Activated T-cell treated with anti-CD3 and anti-CD28 coated beads, Interleukin-2, amount 50 U/mL, for 72 hours (primary cell): ENCODE results near the gene HDX. TPM values are rescaled to one million over a fixed set of nuclear protein-coding genes. Genes with fewer than 3 reads are reported as not detected.

Experiments used
- ATAC-seq, 2 donors: fragments of 150-1000 bp; cut with Tn5 transposase; replicated peaks in 1 of 2; 2 replicates each; pipeline ENCODE4 v1.10.0; 2021; ENCODE audit warnings: moderate library complexity in 2 of 2, mild to moderate bottlenecking in 1 of 2
- DNase-seq, 2 donors: peaks; one replicate each; pipeline ENCODE4 v3.0.0; 2021 to 2022; ENCODE audit warnings: mixed read lengths in 1 of 2
- H3K27ac Mint-ChIP-seq: one replicate; pipeline ENCODE4 v1.8.0; 2022; ENCODE audit warnings: mild to moderate bottlenecking, moderate library complexity, mixed read lengths
- H3K27me3 Mint-ChIP-seq: one replicate; pipeline ENCODE4 v1.8.0; 2022; ENCODE audit warnings: low read depth, mixed read lengths
- H3K36me3 Mint-ChIP-seq, 2 donors: one replicate each; pipeline ENCODE4 v1.8.0; 2022; ENCODE audit warnings: mixed read lengths in 2 of 2, mild to moderate bottlenecking in 1 of 2; ENCODE audit not compliant: insufficient read depth in 2 of 2
- H3K4me1 Mint-ChIP-seq: one replicate; pipeline ENCODE4 v1.8.0; 2022; ENCODE audit warnings: low read depth, mixed read lengths
- H3K4me3 Mint-ChIP-seq, 2 donors: one replicate each; pipeline ENCODE4 v1.8.0; 2022; ENCODE audit warnings: mild to moderate bottlenecking in 2 of 2, mixed read lengths in 2 of 2, moderate library complexity in 2 of 2
- H3K9me3 Mint-ChIP-seq, 2 donors: one replicate each; pipeline ENCODE4 v1.8.0; 2022; ENCODE audit warnings: mixed read lengths in 2 of 2
- total RNA-seq, 2 donors: library from RNA; stranded (reverse); gene quantifications; one replicate each; pipeline ENCODE4 v1.2.3, GENCODE V29; 2022

HDX gene
- total RNA-seq, 2 donors from 2014 or later: 1.3 to 3.0 TPM

- no peak overlapping the region for H3K27ac Mint-ChIP-seq
- DNase-seq (no peak), ATAC-seq (no peak)
- H3K4me3 Mint-ChIP-seq: no peak overlapping the region
- peaks cover 10% of the 10 kb centered on the region for H3K27me3 Mint-ChIP-seq
- H3K36me3 Mint-ChIP-seq: peaks cover 0 to 5% of the 10 kb centered on the region in 2 donors
- peaks cover 0 to 10% of the 10 kb centered on the region in 2 donors for H3K9me3 Mint-ChIP-seq
- no peaks in the 10 kb centered on the region for H3K4me1 Mint-ChIP-seq
Measured at GRCh38 chrX:84453351-84454246, 48.7 kb downstream of the HDX start.

GRCh38 chrX:84441143-84441542 lies 61.1 kb downstream of the HDX start:
- H3K9me3 Mint-ChIP-seq: peaks cover 4 to 6% of the 10 kb centered on the region in 2 donors
- H3K4me3 Mint-ChIP-seq: no peak overlapping the region
- no peak for DNase-seq
- H3K36me3 Mint-ChIP-seq: peaks cover 2 to 5% of the 10 kb centered on the region in 2 donors
- H3K27me3 Mint-ChIP-seq: no peaks in the 10 kb centered on the region
- no peaks in the 10 kb centered on the region for H3K4me1 Mint-ChIP-seq
- H3K27ac Mint-ChIP-seq: no peak overlapping the region
- ATAC-seq: no peak

GRCh38 chrX:84415140-84415539 lies 87.1 kb downstream of the HDX start:
- H3K4me3 Mint-ChIP-seq: no peak overlapping the region
- H3K27ac Mint-ChIP-seq: no peak overlapping the region
- ATAC-seq (no peak), DNase-seq (no peak)
- H3K9me3 Mint-ChIP-seq: peaks cover 4% of the 10 kb centered on the region in 2 donors
- no peaks in the 10 kb centered on the region for H3K4me1 Mint-ChIP-seq
- H3K27me3 Mint-ChIP-seq: no peaks in the 10 kb centered on the region
- no peaks in the 10 kb centered on the region for H3K36me3 Mint-ChIP-seq

GRCh38 chrX:84363663-84364062 lies 138.6 kb downstream of the HDX start:
- no peak overlapping the region for H3K27ac Mint-ChIP-seq
- no peaks in the 10 kb centered on the region for H3K9me3 Mint-ChIP-seq
- no peak overlapping the region for H3K4me3 Mint-ChIP-seq
- ATAC-seq: no peak
- H3K36me3 Mint-ChIP-seq: no peaks in the 10 kb centered on the region
- H3K27me3 Mint-ChIP-seq: no peaks in the 10 kb centered on the region
- DNase-seq: no peak
- H3K4me1 Mint-ChIP-seq: no peaks in the 10 kb centered on the region

GRCh38 chrX:84363051-84363450 lies 139.2 kb downstream of the HDX start:
- H3K36me3 Mint-ChIP-seq: no peaks in the 10 kb centered on the region
- DNase-seq: no peak
- ATAC-seq: no peak
- H3K4me3 Mint-ChIP-seq: no peak overlapping the region
- no peaks in the 10 kb centered on the region for H3K9me3 Mint-ChIP-seq
- no peaks in the 10 kb centered on the region for H3K27me3 Mint-ChIP-seq
- H3K27ac Mint-ChIP-seq: no peak overlapping the region
- no peaks in the 10 kb centered on the region for H3K4me1 Mint-ChIP-seq

GRCh38 chrX:84362184-84362838 lies 139.9 kb downstream of the HDX start:
- DNase-seq (no peak), ATAC-seq (no peak)
- no peaks in the 10 kb centered on the region for H3K27me3 Mint-ChIP-seq
- no peaks in the 10 kb centered on the region for H3K9me3 Mint-ChIP-seq
- no peak overlapping the region for H3K4me3 Mint-ChIP-seq
- H3K4me1 Mint-ChIP-seq: no peaks in the 10 kb centered on the region
- no peaks in the 10 kb centered on the region for H3K36me3 Mint-ChIP-seq
- no peak overlapping the region for H3K27ac Mint-ChIP-seq

GRCh38 chrX:84358271-84358670 lies 144.0 kb downstream of the HDX start:
- Mint-ChIP-seq H3K4me3 (no peak overlapping the region), H3K4me1 (no peaks in the 10 kb centered on the region), H3K36me3 (no peaks in the 10 kb centered on the region), H3K9me3 (no peaks in the 10 kb centered on the region), H3K27me3 (no peaks in the 10 kb centered on the region), H3K27ac (no peak overlapping the region)
- ATAC-seq (no peak), DNase-seq (no peak)

GRCh38 chrX:84357296-84357695 lies 145.0 kb downstream of the HDX start:
- ATAC-seq (no peak), DNase-seq (no peak)
- no peak overlapping the region for H3K4me3 Mint-ChIP-seq
- H3K4me1 Mint-ChIP-seq: no peaks in the 10 kb centered on the region
- no peaks in the 10 kb centered on the region for H3K27me3 Mint-ChIP-seq
- no peaks in the 10 kb centered on the region for H3K9me3 Mint-ChIP-seq
- H3K27ac Mint-ChIP-seq: no peak overlapping the region
- H3K36me3 Mint-ChIP-seq: no peaks in the 10 kb centered on the region

GRCh38 chrX:84340968-84341367 lies 161.3 kb downstream of the HDX start:
- Mint-ChIP-seq H3K36me3 (no peaks in the 10 kb centered on the region), H3K27me3 (peaks cover 22% of the 10 kb centered on the region), H3K4me3 (no peak overlapping the region), H3K4me1 (no peaks in the 10 kb centered on the region), H3K27ac (no peak overlapping the region), H3K9me3 (no peaks in the 10 kb centered on the region)
- DNase-seq (no peak), ATAC-seq (no peak)

GRCh38 chrX:84339507-84340364 lies 162.5 kb downstream of the HDX start:
- Mint-ChIP-seq H3K4me1 (no peaks in the 10 kb centered on the region), H3K27me3 (peaks cover 22% of the 10 kb centered on the region), H3K27ac (no peak overlapping the region), H3K36me3 (no peaks in the 10 kb centered on the region), H3K9me3 (no peaks in the 10 kb centered on the region), H3K4me3 (no peak overlapping the region)
- DNase-seq (no peak), ATAC-seq (no peak)

GRCh38 chrX:84336646-84337045 lies 165.6 kb downstream of the HDX start:
- peaks cover 0 to 1% of the 10 kb centered on the region in 2 donors for H3K9me3 Mint-ChIP-seq
- DNase-seq: no peak
- no peaks in the 10 kb centered on the region for H3K4me1 Mint-ChIP-seq
- no peak overlapping the region for H3K27ac Mint-ChIP-seq
- H3K4me3 Mint-ChIP-seq: no peak overlapping the region
- peaks cover 9% of the 10 kb centered on the region for H3K27me3 Mint-ChIP-seq
- H3K36me3 Mint-ChIP-seq: no peaks in the 10 kb centered on the region
- no peak for ATAC-seq

- Mint-ChIP-seq H3K4me3 (no peak overlapping the region), H3K4me1 (no peaks in the 10 kb centered on the region), H3K27me3 (peaks cover 7% of the 10 kb centered on the region), H3K27ac (no peak overlapping the region), H3K9me3 (peaks cover 0 to 1% of the 10 kb centered on the region in 2 donors), H3K36me3 (no peaks in the 10 kb centered on the region)
- DNase-seq: no peak
- no peak for ATAC-seq
Measured at GRCh38 chrX:84335121-84335520, 167.1 kb downstream of the HDX start.
